Gastrocnemius medialis (tissue), 4 donors: ENCODE results near the gene NFYA. TPM values are rescaled to one million over a fixed set of nuclear protein-coding genes. Genes with fewer than 3 reads are reported as not detected.

Source experiments
- ATAC-seq, 2 donors: fragments of 150-250 bp; one replicate each; pipeline ENCODE4 v1.9.1; 2016
- DNase-seq, 2 donors: peaks; one replicate each; pipeline ENCODE4 v3.0.0-alpha.2; 2019
- H3K27ac ChIP-seq, 4 donors: fragments of 200-600 bp; sonication (generic); 1 replicate in 1 of 4; 2 replicates in 3 of 4; pipeline ENCODE4 v1.5.1; 2016 to 2018; ENCODE audit warnings: mild to moderate bottlenecking in 2 of 4, moderate library complexity in 1 of 4
- H3K27me3 ChIP-seq, 3 donors: fragments of 200-600 bp; sonication (generic) in 2 of 3; 1 replicate in 1 of 3; 2 replicates in 2 of 3; pipeline versions ENCODE4 v1.5.1 to v1.6.0; 2016 to 2019; ENCODE audit warnings: mild to moderate bottlenecking in 1 of 3, moderate library complexity in 1 of 3
- H3K36me3 ChIP-seq, 2 donors: fragments of 200-600 bp; sonication (generic) in 1 of 2; one replicate each; pipeline ENCODE4 v1.5.1; 2017 to 2018
- H3K4me1 ChIP-seq, 2 donors: fragments of 200-600 bp; sonication (generic) in 1 of 2; one replicate each; pipeline ENCODE4 v1.5.1; 2016 to 2017; ENCODE audit warnings: mild to moderate bottlenecking in 2 of 2
- H3K4me3 ChIP-seq, 4 donors: fragments of 200-600 bp; sonication (generic) in 3 of 4; 1 replicate in 1 of 4; 2 replicates in 3 of 4; pipeline ENCODE4 v1.5.1; 2016 to 2019; ENCODE audit warnings: mild to moderate bottlenecking in 2 of 4
- H3K9me3 ChIP-seq, 3 donors: fragments of 200-600 bp; sonication (generic) in 2 of 3; 1 replicate in 1 of 3; 2 replicates in 2 of 3; pipeline ENCODE4 v1.5.1; 2016 to 2019
- POLR2A ChIP-seq, 2 donors: fragments of 450-650 bp; IDR thresholded peaks; one replicate each; pipeline ENCODE4 v1.6.1; 2017; ENCODE audit warnings: antibody characterized with exemption in 2 of 2, mild to moderate bottlenecking in 2 of 2, moderate library complexity in 2 of 2
- in situ Hi-C, 4 donors: fragments of 200-750 bp; cut with MboI; loops; one replicate each; pipeline versions ENCODE4 v1.15.0 to v1.8.0; 2017; ENCODE audit warnings: low sequenced_read_pairs in 4 of 4
- intact Hi-C: fragments of 100-400 bp; cut with DNase I; formaldehyde crosslinking; loops from one replicate; pipeline ENCODE4 v1.15.1; 2023; ENCODE audit warnings: low total_unique reads
- total RNA-seq, 4 donors: library from RNA; depleted of rRNA; stranded (reverse); fragments of >200 nt; gene quantifications; one replicate each; pipeline versions ENCODE4 v1.1.0 to v1.2.3, GENCODE V29; 2016
- TF ChIP-seq, protein P1 (sequence below), 5 experiments: fragments of 450-650 bp in 3 of 5; fragments of 200-600 bp in 2 of 5; sonication (generic) in 2 of 5; IDR thresholded peaks in 4 of 5; conservative IDR thresholded peaks in 1 of 5; 1 replicate in 4 of 5; 2 replicates in 1 of 5; pipeline ENCODE4 v1.5.1; 2016 to 2019; ENCODE audit warnings: antibody characterized with exemption in 5 of 5, mild to moderate bottlenecking in 3 of 5, moderate library complexity in 3 of 5

The NFYA gene
- total RNA-seq, 4 donors from 2014 or later = 7.2 to 11.6 (median 9.7) TPM

DNA sequence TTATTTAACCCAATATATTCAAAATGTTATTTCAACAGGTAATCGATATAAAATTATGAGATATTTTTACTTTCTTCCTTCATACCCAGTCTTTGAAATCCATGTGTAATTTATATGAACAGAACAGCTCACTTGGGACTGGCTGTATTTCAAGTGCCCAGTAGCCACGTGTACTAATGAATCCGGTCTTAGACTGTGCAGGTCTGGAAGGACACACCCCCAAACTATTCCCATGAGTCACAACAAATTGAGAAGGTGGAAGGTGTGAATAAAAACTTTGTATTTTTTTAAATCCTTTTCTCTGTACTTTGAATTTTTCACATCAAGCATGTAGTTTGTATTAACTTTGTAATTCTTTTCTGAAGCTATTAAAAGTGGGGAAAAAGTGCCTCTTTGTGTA lies 36.6 kb upstream of the NFYA start:
- no peak for DNase-seq
- in situ Hi-C loops = loop anchor here in 1 of 4 donors (25.0 kb wide), 1 partner anchor 1049 kb away; no protein-coding TSS in a partner anchor
- H3K4me1 ChIP-seq = peaks cover 6 to 19% of the 10 kb centered on the region in 2 donors
- no peak overlapping the region for H3K4me3 ChIP-seq
- TF ChIP-seq, protein P1, sequence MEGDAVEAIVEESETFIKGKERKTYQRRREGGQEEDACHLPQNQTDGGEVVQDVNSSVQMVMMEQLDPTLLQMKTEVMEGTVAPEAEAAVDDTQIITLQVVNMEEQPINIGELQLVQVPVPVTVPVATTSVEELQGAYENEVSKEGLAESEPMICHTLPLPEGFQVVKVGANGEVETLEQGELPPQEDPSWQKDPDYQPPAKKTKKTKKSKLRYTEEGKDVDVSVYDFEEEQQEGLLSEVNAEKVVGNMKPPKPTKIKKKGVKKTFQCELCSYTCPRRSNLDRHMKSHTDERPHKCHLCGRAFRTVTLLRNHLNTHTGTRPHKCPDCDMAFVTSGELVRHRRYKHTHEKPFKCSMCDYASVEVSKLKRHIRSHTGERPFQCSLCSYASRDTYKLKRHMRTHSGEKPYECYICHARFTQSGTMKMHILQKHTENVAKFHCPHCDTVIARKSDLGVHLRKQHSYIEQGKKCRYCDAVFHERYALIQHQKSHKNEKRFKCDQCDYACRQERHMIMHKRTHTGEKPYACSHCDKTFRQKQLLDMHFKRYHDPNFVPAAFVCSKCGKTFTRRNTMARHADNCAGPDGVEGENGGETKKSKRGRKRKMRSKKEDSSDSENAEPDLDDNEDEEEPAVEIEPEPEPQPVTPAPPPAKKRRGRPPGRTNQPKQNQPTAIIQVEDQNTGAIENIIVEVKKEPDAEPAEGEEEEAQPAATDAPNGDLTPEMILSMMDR (IDR thresholded peaks at IDR 0.05 in 4 of 5, conservative IDR thresholded peaks at IDR 0.05 in 1 of 5) = no peak
- TF ChIP-seq POLR2A (IDR thresholded peaks at IDR 0.05) = no peak
- H3K27me3 ChIP-seq = no peaks in the 10 kb centered on the region
- H3K9me3 ChIP-seq = no peaks in the 10 kb centered on the region
- intact Hi-C loops = no loop called here
- H3K36me3 ChIP-seq = no peaks in the 10 kb centered on the region
- no peak overlapping the region for H3K27ac ChIP-seq
- no peak for ATAC-seq

DNA sequence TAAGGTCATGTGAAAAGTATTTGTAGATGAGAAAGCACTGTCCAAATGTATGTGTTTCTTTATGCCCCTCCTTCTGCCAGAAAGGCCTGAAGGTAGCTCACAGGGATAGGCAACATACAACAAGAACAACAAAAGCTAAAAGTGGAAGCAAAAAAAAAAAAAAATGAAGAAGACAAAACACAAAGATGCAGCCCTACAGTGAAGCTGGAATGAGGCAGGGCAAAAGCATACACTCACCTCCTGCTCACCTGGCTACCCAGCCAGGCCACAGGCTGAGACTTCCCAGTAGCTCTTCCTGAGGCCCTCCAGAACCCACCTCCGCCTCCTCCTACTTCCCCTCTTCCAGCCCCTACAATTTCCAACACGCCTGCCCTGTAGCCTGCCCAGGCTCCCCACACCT lies 36.2 kb upstream of the NFYA start:
- DNase-seq (no peak), ATAC-seq (no peak)
- H3K4me3 ChIP-seq = no peak overlapping the region
- H3K9me3 ChIP-seq = no peaks in the 10 kb centered on the region
- intact Hi-C loops (no loop called here), in situ Hi-C loops (loop anchor here in 1 of 4 donors (25.0 kb wide), 1 partner anchor 1049 kb away; no protein-coding TSS in a partner anchor)
- no peaks in the 10 kb centered on the region for H3K27me3 ChIP-seq
- no peak overlapping the region for H3K27ac ChIP-seq
- no peak for TF ChIP-seq POLR2A (IDR thresholded peaks at IDR 0.05)
- TF ChIP-seq, protein P1 (IDR thresholded peaks at IDR 0.05 in 4 of 5, conservative IDR thresholded peaks at IDR 0.05 in 1 of 5) = no peak
- no peaks in the 10 kb centered on the region for H3K36me3 ChIP-seq
- peaks cover 6 to 19% of the 10 kb centered on the region in 2 donors for H3K4me1 ChIP-seq

DNA sequence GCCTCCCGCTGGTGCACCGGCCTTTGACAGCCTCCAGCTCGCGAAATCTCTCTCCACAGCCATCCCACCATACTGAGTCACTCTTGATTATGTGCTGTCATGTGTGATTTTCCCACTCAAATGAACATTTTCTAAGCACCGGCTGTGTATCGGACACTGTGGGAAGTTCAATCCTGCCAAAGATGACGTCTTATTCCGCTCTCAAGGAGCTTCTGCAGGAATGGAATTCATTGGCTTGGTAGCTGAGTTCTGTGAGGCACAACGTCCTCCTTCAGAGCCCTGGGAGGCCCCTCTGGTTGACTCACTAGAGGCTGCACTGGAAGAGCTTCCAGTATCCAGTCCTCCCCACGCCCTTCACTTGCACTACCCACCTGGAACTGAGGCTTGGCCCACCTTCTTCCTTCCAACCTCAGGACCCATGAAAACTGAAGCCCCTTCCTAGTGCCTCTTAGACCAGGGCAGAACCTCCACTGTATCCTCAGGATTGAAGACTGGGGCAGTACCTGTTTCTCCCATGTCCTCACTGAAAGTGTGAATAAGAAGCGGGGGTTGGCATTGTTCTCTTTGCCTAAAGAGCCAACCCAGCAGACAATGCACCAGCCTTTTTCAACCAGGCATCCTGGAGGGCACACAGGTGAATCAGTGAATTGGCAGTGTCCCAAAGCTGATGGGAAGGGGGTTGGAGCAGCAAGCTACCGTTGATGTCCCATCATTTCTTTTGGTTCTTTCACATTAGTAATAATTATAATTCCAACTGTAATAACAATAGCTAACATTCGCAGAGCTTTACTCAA lies 35.5 kb upstream of the NFYA start:
- peaks cover 6 to 19% of the 10 kb centered on the region in 2 donors for H3K4me1 ChIP-seq
- no peaks in the 10 kb centered on the region for H3K36me3 ChIP-seq
- H3K27ac ChIP-seq = no peak overlapping the region
- ATAC-seq (no peak), DNase-seq (no peak)
- no peaks in the 10 kb centered on the region for H3K9me3 ChIP-seq
- intact Hi-C loops = no loop called here
- H3K4me3 ChIP-seq = no peak overlapping the region
- in situ Hi-C loops = loop anchor here in 1 of 4 donors (25.0 kb wide), 1 partner anchor 1050 kb away; no protein-coding TSS in a partner anchor
- no peak for TF ChIP-seq POLR2A (IDR thresholded peaks at IDR 0.05)
- TF ChIP-seq, protein P1 (IDR thresholded peaks at IDR 0.05 in 4 of 5, conservative IDR thresholded peaks at IDR 0.05 in 1 of 5) = no peak
- H3K27me3 ChIP-seq = no peaks in the 10 kb centered on the region

DNA sequence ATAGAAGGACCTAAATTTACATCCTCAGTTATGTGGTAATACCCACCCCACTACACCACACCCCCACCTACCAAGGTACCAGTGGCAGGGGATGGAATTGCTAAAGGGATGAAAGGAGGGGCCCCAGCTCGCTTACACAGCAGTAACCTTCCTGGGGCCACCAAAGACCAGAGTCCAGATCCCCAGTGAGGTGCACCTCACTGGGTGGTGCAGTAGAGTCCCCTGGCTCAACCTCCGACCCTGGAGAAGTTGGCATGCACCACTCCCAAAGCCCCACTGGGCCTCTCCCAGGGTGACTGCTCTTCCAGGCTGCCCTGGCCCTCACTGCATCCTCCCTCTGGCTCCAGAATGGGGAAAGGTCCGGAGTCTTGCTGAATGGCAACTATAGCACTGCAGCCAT lies 34.6 kb upstream of the NFYA start:
- no peak overlapping the region for H3K27ac ChIP-seq
- no peaks in the 10 kb centered on the region for H3K9me3 ChIP-seq
- ATAC-seq (no peak), DNase-seq (no peak)
- H3K36me3 ChIP-seq = no peaks in the 10 kb centered on the region
- peaks cover 6 to 19% of the 10 kb centered on the region in 2 donors for H3K4me1 ChIP-seq
- intact Hi-C loops (no loop called here), in situ Hi-C loops (loop anchor here in 1 of 4 donors (25.0 kb wide), 1 partner anchor 1051 kb away; no protein-coding TSS in a partner anchor)
- TF ChIP-seq, protein P1 (IDR thresholded peaks at IDR 0.05 in 4 of 5, conservative IDR thresholded peaks at IDR 0.05 in 1 of 5) = no peak
- no peak for TF ChIP-seq POLR2A (IDR thresholded peaks at IDR 0.05)
- no peak overlapping the region for H3K4me3 ChIP-seq
- no peaks in the 10 kb centered on the region for H3K27me3 ChIP-seq
